HG03432 (cell line): Measurements from ENCODE around the gene CNTFR.

Source experiments
- ATAC-seq: cut with Tn5 transposase; IDR thresholded peaks from one replicate; pipeline ENCODE4 v1.9.1; 2021; ENCODE audit warnings: mild to moderate bottlenecking, moderate library complexity; ENCODE audit not compliant: unreplicated experiment

CNTFR gene

GRCh38 chr9:34510497-34511468, 78.7 kb downstream of the CNTFR start:
- no peak for ATAC-seq

DNA sequence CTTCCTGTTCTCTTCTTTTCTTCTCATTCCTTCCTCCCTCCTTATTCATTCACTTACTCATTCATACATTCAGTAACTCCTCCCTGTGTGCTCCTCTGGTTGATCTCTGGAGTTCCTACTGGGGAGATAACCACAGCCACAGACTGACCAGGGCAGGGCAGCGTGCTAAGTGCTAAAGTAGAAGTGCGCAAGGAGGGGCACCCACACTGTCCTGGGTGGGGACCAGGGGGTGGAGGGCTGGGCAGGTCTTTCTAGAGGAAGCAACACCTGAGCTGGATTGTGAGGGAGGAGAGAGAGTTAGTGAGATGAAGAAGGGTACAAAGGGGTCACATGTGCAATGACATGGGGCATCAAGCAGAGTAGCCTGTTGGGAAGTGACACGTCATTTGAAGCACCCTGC, 80.6 kb downstream of the CNTFR start:
- no peak for ATAC-seq

- ATAC-seq: no peak
These were observed 81.1 kb downstream of the CNTFR start for GRCh38 chr9:34508463-34508862.

DNA sequence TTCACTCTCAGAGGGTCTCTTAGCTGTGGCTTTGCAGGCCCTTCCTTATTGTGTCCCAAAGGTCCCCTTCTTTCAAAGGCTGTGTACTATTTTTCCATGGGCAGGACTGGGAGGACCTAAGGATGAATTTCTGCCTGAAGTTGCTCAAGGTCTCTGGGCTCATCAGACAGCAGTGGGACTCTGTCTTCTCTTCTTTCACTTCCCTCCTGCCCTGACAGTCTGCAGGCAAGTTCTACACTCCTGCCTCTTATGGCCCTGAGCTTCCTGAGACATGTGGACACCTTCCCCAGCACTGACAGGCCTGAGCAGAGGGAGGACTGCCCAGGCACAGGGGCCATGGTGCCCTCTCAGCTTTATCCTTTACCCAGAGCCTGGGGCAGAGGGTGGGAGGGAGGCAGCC, 81.6 kb downstream of the CNTFR start:
- no peak for ATAC-seq

DNA sequence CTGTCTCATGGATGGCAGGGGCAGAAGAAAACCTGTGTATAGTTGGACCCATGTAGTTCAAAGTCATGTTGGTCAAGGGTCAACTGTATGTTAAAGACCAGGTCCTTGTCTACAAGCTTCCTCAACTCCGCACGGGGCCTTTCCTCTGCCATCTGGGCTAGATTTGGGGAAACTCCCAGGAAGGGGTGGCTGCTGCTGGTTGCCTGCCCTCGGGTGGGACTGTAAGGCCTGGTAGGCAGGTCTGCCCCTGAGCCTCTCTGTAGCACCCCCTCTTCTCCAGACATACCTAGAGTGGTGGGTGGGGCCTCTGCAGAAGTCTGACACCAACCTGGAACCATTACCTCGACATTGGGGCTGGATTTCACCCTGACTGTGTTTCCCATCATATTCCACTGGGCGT, 82.0 kb downstream of the CNTFR start:
- no peak for ATAC-seq

GRCh38 chr9:34506623-34507022, 82.9 kb downstream of the CNTFR start:
- no peak for ATAC-seq

DNA sequence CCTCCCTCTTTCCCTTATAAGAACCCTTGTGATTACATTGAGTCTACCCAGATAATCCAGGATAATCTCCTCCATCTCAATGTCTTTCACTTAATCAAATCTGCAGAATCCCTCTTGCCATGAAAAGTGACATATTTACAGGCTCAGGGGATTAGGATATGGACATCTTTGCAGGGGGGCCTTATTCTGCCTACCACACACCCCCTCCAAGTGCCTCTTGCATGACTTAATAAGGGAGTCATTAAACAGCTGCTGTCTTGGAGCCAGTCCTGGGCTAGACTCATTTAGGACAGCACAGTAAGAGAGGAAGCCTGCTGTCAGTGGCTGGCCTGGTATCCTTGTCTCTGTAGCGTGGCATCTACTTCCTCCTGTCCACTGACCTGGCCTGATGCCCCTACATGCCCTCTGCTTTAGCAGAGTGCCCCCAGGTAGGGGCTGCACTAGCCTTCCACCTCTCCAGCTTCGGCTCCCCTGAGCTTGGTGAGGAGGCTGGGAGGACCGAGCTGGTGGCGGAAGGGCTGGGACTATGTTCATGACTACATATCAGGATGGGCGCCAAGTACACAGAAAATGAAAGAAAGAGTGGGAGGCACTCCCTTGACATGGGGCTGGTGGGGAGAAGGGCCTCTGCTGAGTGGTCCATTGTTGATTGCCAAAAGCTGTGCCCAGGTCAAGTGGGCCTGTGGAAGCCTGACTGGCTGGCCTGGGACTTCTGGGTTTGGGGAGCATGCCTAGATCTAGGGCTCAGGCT, 84.0 kb downstream of the CNTFR start:
- ATAC-seq: no peak

DNA sequence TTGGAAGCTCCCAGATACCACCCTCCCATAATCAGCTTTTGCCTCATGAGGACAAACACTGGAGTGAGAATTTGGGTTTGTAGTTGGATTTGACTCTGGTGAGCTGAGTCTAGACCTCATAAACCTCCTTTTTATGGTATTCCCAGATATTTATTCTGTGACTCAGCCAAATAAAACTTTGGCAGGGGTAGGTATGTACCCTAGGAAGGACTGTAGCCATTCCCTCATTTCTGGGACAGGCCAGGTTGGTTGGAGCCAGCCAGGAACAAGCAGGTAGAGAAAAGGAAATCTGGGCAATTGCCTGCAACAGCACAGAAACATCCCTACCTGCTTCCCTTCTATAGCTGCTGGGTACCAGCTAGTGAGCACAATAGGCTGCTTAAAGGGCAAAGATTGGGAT, 86.1 kb downstream of the CNTFR start:
- ATAC-seq: no peak

GRCh38 chr9:34502891-34503290, 86.6 kb downstream of the CNTFR start:
- no peak for ATAC-seq

DNA sequence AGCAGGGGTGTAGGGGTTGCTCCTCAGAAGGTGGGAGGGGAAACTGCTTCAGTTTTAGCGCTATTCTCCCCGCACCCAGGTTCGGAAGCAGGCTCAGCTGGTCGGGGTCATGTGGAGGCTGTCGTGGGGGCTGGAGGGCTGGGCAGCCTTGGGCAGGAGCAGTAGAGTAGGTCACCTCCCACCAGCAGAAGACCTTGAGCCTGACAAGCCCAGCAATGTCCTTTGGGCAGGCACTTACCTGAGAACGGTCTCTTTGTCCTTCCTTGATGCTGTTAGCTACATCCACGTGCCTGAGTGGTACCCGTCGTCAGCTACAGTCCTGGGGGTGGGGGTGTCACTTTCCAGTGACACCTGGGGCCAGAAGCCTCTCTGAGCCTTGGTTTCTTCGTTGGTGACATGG, 87.1 kb downstream of the CNTFR start:
- ATAC-seq: no peak

DNA sequence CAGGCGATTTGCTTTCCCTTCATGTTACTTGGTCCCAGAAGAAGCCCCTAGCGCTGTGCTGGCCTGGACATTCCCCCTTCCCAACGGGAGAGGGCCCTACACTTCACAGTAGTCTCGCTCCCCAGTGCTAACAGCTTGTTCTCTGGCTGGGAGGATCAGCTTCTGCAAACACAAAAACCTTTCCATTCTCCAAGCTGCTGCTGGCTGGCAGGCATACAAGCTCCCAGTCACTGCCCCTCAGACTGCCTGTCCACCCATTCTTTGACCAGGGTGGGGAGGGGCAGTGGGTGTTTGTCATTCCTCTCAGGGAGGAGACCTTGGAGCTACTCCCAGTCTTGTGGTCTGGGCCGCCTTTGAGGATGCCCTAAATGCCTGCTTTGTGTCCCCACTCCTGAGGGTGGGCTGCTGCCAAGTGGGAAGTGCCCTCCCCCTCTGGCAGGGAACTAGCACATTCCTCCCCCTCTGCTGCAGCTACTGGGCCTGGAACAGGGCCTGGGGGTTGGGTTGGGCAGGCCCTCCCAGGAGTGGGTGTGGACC, 87.6 kb downstream of the CNTFR start:
- no peak for ATAC-seq
